LNCAP (cell line): ENCODE measurements around the gene TTC9.

Experiments used
- CTCF ChIP-seq: fragments of 450-650 bp; IDR thresholded peaks from 2 replicates; pipeline ENCODE4 v1.5.1; 2017; ENCODE audit warnings: mild to moderate bottlenecking

The TTC9 gene

DNA sequence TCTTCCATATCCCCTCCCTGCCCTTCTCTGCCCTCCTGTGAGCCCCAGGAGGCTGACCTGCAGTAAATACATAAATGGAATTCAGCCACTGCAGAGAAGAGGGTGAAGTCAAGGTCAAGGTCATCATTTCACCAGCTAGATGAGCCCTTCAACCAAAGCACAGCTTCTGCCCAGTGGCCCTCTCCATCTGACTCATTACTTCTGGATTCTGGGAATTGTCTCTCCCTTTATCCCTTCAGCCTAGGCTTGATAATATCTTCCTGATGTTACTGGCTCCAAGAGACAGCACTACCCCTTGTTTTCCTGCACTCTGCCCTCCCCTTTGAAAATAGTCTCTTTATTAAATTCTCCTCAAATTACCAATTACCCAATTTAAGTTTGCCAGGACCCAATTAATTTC lies 64.5 kb downstream of the TTC9 start:
- TF ChIP-seq CTCF: no peak

- no peak for TF ChIP-seq CTCF
Observed at GRCh38 chr14:70707138-70708038, 65.7 kb downstream of the TTC9 start.

- no peak for TF ChIP-seq CTCF
Observed at GRCh38 chr14:70708717-70709570, 67.2 kb downstream of the TTC9 start.

DNA sequence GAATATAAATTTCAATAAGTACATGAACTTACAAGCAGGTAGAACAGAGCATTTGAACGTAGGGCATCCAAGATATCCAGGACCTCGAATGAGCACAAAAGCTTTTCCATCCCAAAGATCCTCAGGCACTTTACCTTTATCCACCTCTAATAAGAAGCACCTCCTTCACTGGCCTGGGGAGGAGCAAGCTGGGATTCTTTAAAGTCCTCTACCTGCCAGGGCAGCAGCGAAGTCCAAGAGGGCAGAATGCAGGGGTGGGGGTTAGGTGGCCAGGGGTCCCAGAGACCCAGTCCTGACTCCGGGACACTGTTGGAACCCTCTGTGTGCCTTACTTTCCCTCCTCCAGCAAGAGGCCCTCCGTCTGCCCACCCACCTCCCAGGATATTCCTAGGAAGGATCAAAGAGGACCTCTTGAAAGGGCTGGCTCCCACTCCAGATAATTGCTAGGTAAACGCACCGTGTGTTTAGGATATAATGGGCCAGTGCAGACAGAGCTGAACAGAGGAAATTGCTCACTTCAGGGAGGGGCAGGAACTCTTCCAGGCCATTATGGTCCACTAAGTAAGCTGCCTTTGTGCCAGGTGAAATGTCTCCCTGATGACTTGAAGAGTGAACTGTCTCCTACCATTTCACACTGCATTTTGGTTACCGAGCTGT lies 68.1 kb downstream of the TTC9 start:
- no peak for TF ChIP-seq CTCF

GRCh38 chr14:70711451-70711850 lies 69.7 kb downstream of the TTC9 start:
- TF ChIP-seq CTCF: no peak

GRCh38 chr14:70713096-70713495 lies 71.4 kb downstream of the TTC9 start:
- no peak for TF ChIP-seq CTCF

GRCh38 chr14:70713511-70713916 lies 71.8 kb downstream of the TTC9 start:
- no peak for TF ChIP-seq CTCF
